ENCODE measurements around the gene GTF2H4. TPM values are rescaled to one million over a fixed set of nuclear protein-coding genes. Genes with fewer than 3 reads are reported as not detected.
A peak's percentile ranks its signal among the peaks of the same experiment; 100 is the strongest.
"Not testable (repeated sequence)": the region's sequence is repeated elsewhere in the genome, so short reads cannot be mapped to it uniquely, and the experiment has no call there.

GTF2H4 gene
- polyA plus RNA-seq, 6 donors from 2014 or later, result 7.6 to 11.5 (median 9.6) TPM

- ATAC-seq (ENCODE audit: low read depth in 2 of 2); H3K4me1 Mint-ChIP-seq; DNase-seq; H3K4me3 Mint-ChIP-seq; H3K27me3 Mint-ChIP-seq: not testable (repeated sequence)
- H3K9me3 Mint-ChIP-seq, result peaks cover 3 to 13% (median 9%) of the 10 kb centered on the region in 7 donors
- H3K36me3 Mint-ChIP-seq, result peaks cover 13 to 27% of the 10 kb centered on the region in 2 donors
- H3K27ac Mint-ChIP-seq, result peak overlapping the region in 1 of 6 donors; percentile 21
Measured at GRCh38 chr6:30927080-30927479, 19.1 kb downstream of the GTF2H4 start.

- ATAC-seq (ENCODE audit: low read depth in 2 of 2), result no peak
- Mint-ChIP-seq H3K4me1 (no peaks in the 10 kb centered on the region), H3K27ac (no peak overlapping the region), H3K27me3 (peaks cover 0 to 5% (median 0%) of the 10 kb centered on the region in 3 donors), H3K36me3 (peaks cover 8 to 14% of the 10 kb centered on the region in 2 donors), H3K4me3 (no peak overlapping the region), H3K9me3 (peaks cover 3 to 13% (median 9%) of the 10 kb centered on the region in 7 donors)
- DNase-seq, result no peak
Measured at GRCh38 chr6:30928677-30929076, 20.7 kb downstream of the GTF2H4 start.

GRCh38 chr6:30930506-30930905, 22.5 kb downstream of the GTF2H4 start:
- Mint-ChIP-seq H3K4me1 (no peaks in the 10 kb centered on the region), H3K9me3 (peaks cover 3 to 13% (median 9%) of the 10 kb centered on the region in 7 donors), H3K36me3 (peaks cover 8 to 14% of the 10 kb centered on the region in 2 donors), H3K27ac (no peak overlapping the region), H3K27me3 (peaks cover 0 to 11% (median 10%) of the 10 kb centered on the region in 3 donors), H3K4me3 (no peak overlapping the region)
- ATAC-seq (ENCODE audit: low read depth in 2 of 2) (no peak), DNase-seq (no peak)

GRCh38 chr6:30931272-30931671, 23.3 kb downstream of the GTF2H4 start:
- ATAC-seq (ENCODE audit: low read depth in 2 of 2) (no peak), DNase-seq (no peak)
- Mint-ChIP-seq H3K27me3 (peaks cover 0 to 19% (median 14%) of the 10 kb centered on the region in 3 donors), H3K4me1 (no peaks in the 10 kb centered on the region), H3K27ac (peak overlapping the region in 1 of 6 donors; percentile 86), H3K36me3 (peaks cover 8 to 14% of the 10 kb centered on the region in 2 donors), H3K9me3 (peaks cover 3 to 13% (median 9%) of the 10 kb centered on the region in 7 donors), H3K4me3 (no peak overlapping the region)

- peak within 1 kb of the TSS in 1 of 6 donors; percentile 86 for H3K27ac Mint-ChIP-seq
- ATAC-seq (ENCODE audit: low read depth in 2 of 2), result no peak
- no peak within 1 kb of the TSS for H3K4me3 Mint-ChIP-seq
- no peaks in the 10 kb centered on the region for H3K4me1 Mint-ChIP-seq
- H3K9me3 Mint-ChIP-seq, result peaks cover 3 to 13% (median 9%) of the 10 kb centered on the region in 7 donors
- peaks cover 8 to 9% of the 10 kb centered on the region in 2 donors for H3K36me3 Mint-ChIP-seq
- H3K27me3 Mint-ChIP-seq, result peaks cover 0 to 27% (median 23%) of the 10 kb centered on the region in 3 donors
- no peak for DNase-seq
Measured at GRCh38 chr6:30931969-30932645, 24.1 kb downstream of the GTF2H4 start, which contains the start of gene SFTA2. Gene SFTA2, minus strand, starts transcription at chr6:30932170. Its CDS starts 74 bp downstream, at chr6:30932096.

- H3K4me3 Mint-ChIP-seq, result no peak overlapping the region
- peaks cover 3 to 13% (median 8%) of the 10 kb centered on the region in 7 donors for H3K9me3 Mint-ChIP-seq
- ATAC-seq (ENCODE audit: low read depth in 2 of 2) (no peak), DNase-seq (no peak)
- H3K4me1 Mint-ChIP-seq, result no peaks in the 10 kb centered on the region
- peaks cover 0 to 34% (median 26%) of the 10 kb centered on the region in 3 donors for H3K27me3 Mint-ChIP-seq
- H3K36me3 Mint-ChIP-seq, result peaks cover 5 to 7% of the 10 kb centered on the region in 2 donors
- peak overlapping the region in 1 of 6 donors; percentile 82 for H3K27ac Mint-ChIP-seq
Measured at GRCh38 chr6:30932665-30933365, 24.8 kb downstream of the GTF2H4 start.

GRCh38 chr6:30935018-30935417, 27.0 kb downstream of the GTF2H4 start:
- ATAC-seq (ENCODE audit: low read depth in 2 of 2) (no peak), DNase-seq (no peak)
- Mint-ChIP-seq H3K4me1 (peaks cover 0 to 6% (median 0%) of the 10 kb centered on the region in 3 donors), H3K27ac (no peak overlapping the region), H3K36me3 (no peaks in the 10 kb centered on the region), H3K27me3 (peaks cover 5 to 51% (median 44%) of the 10 kb centered on the region in 3 donors), H3K9me3 (no peaks in the 10 kb centered on the region), H3K4me3 (no peak overlapping the region)

GRCh38 chr6:30937265-30937664, 29.3 kb downstream of the GTF2H4 start:
- H3K27ac Mint-ChIP-seq, result no peak overlapping the region

GRCh38 chr6:30938730-30939129, 30.7 kb downstream of the GTF2H4 start:
- Mint-ChIP-seq H3K27me3 (peaks cover 25 to 87% (median 76%) of the 10 kb centered on the region in 3 donors), H3K36me3 (no peaks in the 10 kb centered on the region), H3K4me3 (peak overlapping the region in 1 of 8 donors; percentile 25), H3K27ac (peak overlapping the region in 1 of 6 donors; percentile 37), H3K9me3 (no peaks in the 10 kb centered on the region), H3K4me1 (peaks cover 5 to 9% (median 6%) of the 10 kb centered on the region in 3 donors)
- ATAC-seq (ENCODE audit: low read depth in 2 of 2) (no peak), DNase-seq (no peak)

More at GRCh38 chr6:30937265-30937664, 29.3 kb downstream of the GTF2H4 start:
- no peak for DNase-seq
- Mint-ChIP-seq H3K36me3 (no peaks in the 10 kb centered on the region), H3K4me1 (peaks cover 0 to 6% (median 0%) of the 10 kb centered on the region in 3 donors), H3K27me3 (peaks cover 11 to 73% (median 66%) of the 10 kb centered on the region in 3 donors), H3K9me3 (no peaks in the 10 kb centered on the region), H3K4me3 (no peak overlapping the region)
- no peak for ATAC-seq (ENCODE audit: low read depth in 2 of 2)

- no peaks in the 10 kb centered on the region for H3K36me3 Mint-ChIP-seq
- H3K9me3 Mint-ChIP-seq, result no peaks in the 10 kb centered on the region
Measured at GRCh38 chr6:30939473-30939872, 31.5 kb downstream of the GTF2H4 start.

GRCh38 chr6:30940361-30940986, 32.5 kb downstream of the GTF2H4 start, which contains the start of gene MUCL3:
Gene MUCL3, plus strand, starts transcription at chr6:30940973. Its CDS starts 27 bp downstream, at chr6:30941000.
- Mint-ChIP-seq H3K27me3 (peaks cover 37 to 93% (median 78%) of the 10 kb centered on the region in 3 donors), H3K27ac (peak within 1 kb of the TSS in 2 of 6 donors; percentile 61 to 76), H3K4me3 (peak within 1 kb of the TSS in 1 of 8 donors; percentile 38), H3K9me3 (no peaks in the 10 kb centered on the region), H3K36me3 (no peaks in the 10 kb centered on the region), H3K4me1 (peaks cover 5 to 9% (median 6%) of the 10 kb centered on the region in 3 donors)
- ATAC-seq (ENCODE audit: low read depth in 2 of 2) (no peak), DNase-seq (no peak)

More at GRCh38 chr6:30939473-30939872, 31.5 kb downstream of the GTF2H4 start:
- Mint-ChIP-seq H3K4me1 (peaks cover 5 to 9% (median 6%) of the 10 kb centered on the region in 3 donors), H3K27ac (no peak overlapping the region), H3K27me3 (peaks cover 31 to 94% (median 83%) of the 10 kb centered on the region in 3 donors), H3K4me3 (no peak overlapping the region)
- ATAC-seq (ENCODE audit: low read depth in 2 of 2), result no peak
- no peak for DNase-seq

- H3K4me1 Mint-ChIP-seq, result peaks cover 5 to 9% (median 6%) of the 10 kb centered on the region in 3 donors
- no peak overlapping the region for H3K27ac Mint-ChIP-seq
- no peak for DNase-seq
- H3K36me3 Mint-ChIP-seq, result peaks cover 1 to 5% of the 10 kb centered on the region in 2 donors
- H3K27me3 Mint-ChIP-seq, result peaks cover 53 to 92% (median 65%) of the 10 kb centered on the region in 3 donors
- H3K9me3 Mint-ChIP-seq, result no peaks in the 10 kb centered on the region
- no peak for ATAC-seq (ENCODE audit: low read depth in 2 of 2)
- peak overlapping the region in 1 of 8 donors; percentile 58 for H3K4me3 Mint-ChIP-seq
Measured at GRCh38 chr6:30942338-30943060, 34.5 kb downstream of the GTF2H4 start.

All from naive B cell (primary cell).